Measurements from ENCODE around the gene FAM222B.

The FAM222B gene

DNA sequence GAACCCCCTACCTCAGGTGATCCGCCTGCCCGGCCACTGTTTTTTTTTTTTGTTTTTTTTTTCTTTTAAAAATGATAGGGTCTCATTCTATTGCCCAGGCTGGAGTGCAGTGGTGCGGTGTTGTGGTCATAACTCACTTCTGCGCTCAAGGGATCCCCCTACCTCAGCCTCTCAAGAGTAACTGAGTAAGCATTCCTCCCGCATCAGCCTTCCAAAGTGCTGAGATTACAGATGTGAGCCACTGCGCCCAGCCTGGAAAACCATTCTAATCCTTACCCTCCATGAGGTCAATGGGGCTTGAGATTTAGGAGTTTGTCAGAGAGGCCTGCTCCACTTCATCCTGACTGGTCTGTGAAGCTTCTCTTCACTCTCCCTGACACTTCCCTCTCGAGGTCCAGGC lies 24.7 kb upstream of the FAM222B start:
- Histone ChIP-seq H3K27me3 (ENCODE audit: insufficient read depth, low read length) (no peaks in the 10 kb centered on the region), H3K9ac (ENCODE audit: low read depth, low read length) (no peak overlapping the region), H3K9me3 (ENCODE audit: insufficient read depth, low read depth, low read length) (no peaks in the 10 kb centered on the region), H3K27ac (ENCODE audit: low read depth, low read length) (no peak overlapping the region), H3K36me3 (ENCODE audit: insufficient read depth, low read length) (no peaks in the 10 kb centered on the region), H3K4me3 (ENCODE audit: low read length) (no peak overlapping the region), H3K4me1 (ENCODE audit: insufficient read depth, low read length) (peaks cover 9% of the 10 kb centered on the region)
- WGBS: 98% methylated on average over 6 of the region's 7 CpGs

DNA sequence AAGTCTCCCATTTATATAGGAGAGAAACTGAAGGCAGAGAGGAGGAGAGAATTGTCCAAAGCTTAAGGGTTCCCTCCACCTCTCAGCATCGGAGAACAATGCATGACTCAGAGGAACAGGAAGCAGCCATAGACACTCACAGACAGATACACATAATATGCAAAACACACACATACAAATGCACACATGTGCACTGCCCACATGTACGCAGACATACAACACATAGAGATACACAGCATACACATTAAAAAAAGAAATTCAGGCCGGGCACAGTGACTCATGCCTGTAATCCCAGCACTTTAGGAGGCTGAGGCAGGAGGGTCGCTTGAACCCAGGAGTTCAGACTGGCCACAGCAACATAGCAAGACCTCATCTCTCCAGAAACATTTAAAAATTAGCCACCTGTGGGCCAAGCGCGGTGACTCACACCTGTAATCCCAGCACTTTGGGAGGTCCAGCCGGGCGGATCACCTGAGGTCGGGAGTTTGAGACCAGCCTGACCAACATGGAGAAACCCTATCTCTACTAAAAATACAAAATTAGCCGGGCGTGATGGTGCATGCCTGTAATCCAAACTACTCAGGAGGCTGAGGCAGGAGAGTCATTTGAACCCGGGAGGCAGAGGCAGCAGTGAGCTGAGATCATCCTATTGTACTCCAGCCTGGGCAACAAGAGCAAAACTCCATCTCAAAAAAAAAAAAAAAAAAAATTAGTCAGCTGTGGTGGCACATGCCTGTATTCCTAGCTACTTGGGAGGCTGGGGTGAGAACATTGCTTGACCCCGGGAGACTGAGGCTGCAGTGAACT lies 23.6 kb upstream of the FAM222B start:
- Histone ChIP-seq H3K9ac (ENCODE audit: low read depth, low read length) (no peak overlapping the region), H3K9me3 (ENCODE audit: insufficient read depth, low read depth, low read length) (no peaks in the 10 kb centered on the region), H3K4me1 (ENCODE audit: insufficient read depth, low read length) (peaks cover 14% of the 10 kb centered on the region), H3K4me3 (ENCODE audit: low read length) (no peak overlapping the region), H3K27me3 (ENCODE audit: insufficient read depth, low read length) (no peaks in the 10 kb centered on the region), H3K27ac (ENCODE audit: low read depth, low read length) (no peak overlapping the region), H3K36me3 (ENCODE audit: insufficient read depth, low read length) (0 out of 2 replicates have a peak, but pooled peaks cover 4% of the 10 kb centered on the region)
- WGBS: 94% methylated on average over 13 of the region's 13 CpGs

- no peak overlapping the region for H3K27ac ChIP-seq (ENCODE audit: low read depth, low read length)
- H3K4me1 ChIP-seq (ENCODE audit: insufficient read depth, low read length): peaks cover 14% of the 10 kb centered on the region
- H3K9ac ChIP-seq (ENCODE audit: low read depth, low read length): peak overlapping the region; percentile 16; the same call in 1 of the 2 replicates
- no peaks in the 10 kb centered on the region for H3K9me3 ChIP-seq (ENCODE audit: insufficient read depth, low read depth, low read length)
- no peak overlapping the region for H3K4me3 ChIP-seq (ENCODE audit: low read length)
- H3K36me3 ChIP-seq (ENCODE audit: insufficient read depth, low read length): peaks cover 10% of the 10 kb centered on the region
- WGBS: 84% methylated on average over 11 of the region's 11 CpGs
- H3K27me3 ChIP-seq (ENCODE audit: insufficient read depth, low read length): no peaks in the 10 kb centered on the region
Observed at GRCh38 chr17:28864991-28865849, 22.6 kb upstream of the FAM222B start.

DNA sequence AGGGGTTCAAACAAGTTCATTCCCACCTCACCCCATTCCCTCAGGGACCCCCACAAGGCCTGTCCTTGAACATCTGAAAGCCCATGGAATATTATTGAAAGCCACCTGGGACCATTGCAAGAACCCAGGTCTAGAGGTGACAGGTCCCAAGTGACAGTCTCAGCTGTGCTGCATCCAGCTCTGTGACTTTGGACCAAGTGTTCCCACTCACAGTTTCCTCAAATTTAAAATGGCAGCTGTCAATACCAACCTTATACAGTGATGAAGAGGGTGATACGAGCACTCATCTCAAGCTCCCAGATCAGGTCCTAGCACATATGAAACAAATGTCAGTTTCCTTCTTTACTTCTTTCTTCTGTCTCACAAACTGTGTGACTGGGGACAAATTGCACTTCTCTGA lies 21.4 kb upstream of the FAM222B start:
- H3K27me3 ChIP-seq (ENCODE audit: insufficient read depth, low read length): no peaks in the 10 kb centered on the region
- H3K9ac ChIP-seq (ENCODE audit: low read depth, low read length): no peak overlapping the region
- peaks cover 14% of the 10 kb centered on the region for H3K4me1 ChIP-seq (ENCODE audit: insufficient read depth, low read length)
- no peak overlapping the region for H3K4me3 ChIP-seq (ENCODE audit: low read length)
- no peak overlapping the region for H3K27ac ChIP-seq (ENCODE audit: low read depth, low read length)
- 93% methylated on average over 1 of the region's 1 CpG for WGBS
- peaks cover 15% of the 10 kb centered on the region for H3K36me3 ChIP-seq (ENCODE audit: insufficient read depth, low read length)
- no peaks in the 10 kb centered on the region for H3K9me3 ChIP-seq (ENCODE audit: insufficient read depth, low read depth, low read length)

DNA sequence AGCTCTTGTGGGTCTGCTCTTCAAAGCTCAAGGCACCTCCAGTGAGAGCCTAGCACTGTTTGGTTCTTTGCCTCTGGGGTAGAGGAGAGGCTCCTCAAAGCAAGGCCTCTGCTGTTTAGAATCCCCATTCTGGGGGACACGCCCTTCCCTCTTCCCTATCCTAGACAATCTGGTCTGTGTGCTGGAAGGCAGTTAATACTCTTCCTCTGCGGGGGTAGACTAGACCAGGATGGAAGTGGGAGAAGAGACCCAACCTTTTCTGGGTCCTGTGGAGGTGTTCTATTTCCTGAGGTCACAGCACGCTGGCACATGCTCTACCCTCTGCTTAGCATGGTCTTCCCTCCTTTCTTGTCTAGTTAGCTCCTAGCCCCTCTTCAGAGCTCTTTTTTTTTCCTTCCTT lies 20.0 kb upstream of the FAM222B start:
- Histone ChIP-seq H3K36me3 (ENCODE audit: insufficient read depth, low read length) (peaks cover 29% of the 10 kb centered on the region), H3K27ac (ENCODE audit: low read depth, low read length) (no peak overlapping the region), H3K4me3 (ENCODE audit: low read length) (no peak overlapping the region), H3K9ac (ENCODE audit: low read depth, low read length) (no peak overlapping the region), H3K27me3 (ENCODE audit: insufficient read depth, low read length) (no peaks in the 10 kb centered on the region), H3K9me3 (ENCODE audit: insufficient read depth, low read depth, low read length) (no peaks in the 10 kb centered on the region), H3K4me1 (ENCODE audit: insufficient read depth, low read length) (peaks cover 14% of the 10 kb centered on the region)
- 94% methylated on average over 3 of the region's 3 CpGs for WGBS

DNA sequence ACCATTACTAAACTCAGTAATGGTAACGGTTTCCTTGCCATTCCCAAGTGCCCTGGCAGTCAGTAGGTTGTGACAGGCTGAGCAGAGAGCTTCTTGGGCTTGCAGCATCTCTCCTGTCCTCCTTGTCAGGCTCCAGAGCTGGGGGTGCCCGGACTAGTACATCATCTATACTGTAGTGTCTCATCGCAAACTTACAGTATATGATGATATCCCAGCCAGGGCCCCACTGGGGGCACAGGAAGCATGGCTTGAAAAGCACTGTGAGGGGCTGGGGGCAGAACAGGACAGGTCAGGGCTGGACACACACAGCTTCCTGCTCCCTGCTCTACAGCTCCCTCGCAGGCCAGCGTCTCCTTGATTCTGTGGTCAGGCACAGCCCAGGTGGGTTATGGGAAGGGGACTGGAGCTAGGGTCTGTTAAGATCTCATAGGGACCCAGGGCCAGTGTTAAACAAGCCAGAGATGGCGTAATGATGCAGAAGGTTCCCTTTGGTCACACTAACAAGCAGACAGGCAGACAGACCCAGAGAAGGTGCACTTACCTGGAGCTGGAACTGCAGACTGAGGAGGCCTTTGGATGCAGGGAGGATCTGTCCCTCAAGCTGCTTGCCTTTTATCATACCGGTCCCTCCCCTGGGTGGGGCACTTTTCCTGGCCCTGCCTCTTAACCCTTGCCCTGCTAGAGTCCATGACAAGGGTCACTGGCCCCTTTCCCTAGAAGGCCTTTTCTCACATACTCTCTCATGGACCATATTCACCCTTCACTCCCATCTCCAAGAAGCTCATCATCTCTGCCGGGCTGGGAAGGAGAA lies 19.0 kb upstream of the FAM222B start:
- H3K9me3 ChIP-seq (ENCODE audit: insufficient read depth, low read depth, low read length): no peaks in the 10 kb centered on the region
- H3K27me3 ChIP-seq (ENCODE audit: insufficient read depth, low read length): no peaks in the 10 kb centered on the region
- peaks cover 32% of the 10 kb centered on the region for H3K36me3 ChIP-seq (ENCODE audit: insufficient read depth, low read length)
- peaks cover 14% of the 10 kb centered on the region for H3K4me1 ChIP-seq (ENCODE audit: insufficient read depth, low read length)
- WGBS: 76% methylated on average over 8 of the region's 8 CpGs
- H3K27ac ChIP-seq (ENCODE audit: low read depth, low read length): no peak overlapping the region
- no peak overlapping the region for H3K9ac ChIP-seq (ENCODE audit: low read depth, low read length)
- H3K4me3 ChIP-seq (ENCODE audit: low read length): no peak overlapping the region; the same call in 1 of the 2 replicates

DNA sequence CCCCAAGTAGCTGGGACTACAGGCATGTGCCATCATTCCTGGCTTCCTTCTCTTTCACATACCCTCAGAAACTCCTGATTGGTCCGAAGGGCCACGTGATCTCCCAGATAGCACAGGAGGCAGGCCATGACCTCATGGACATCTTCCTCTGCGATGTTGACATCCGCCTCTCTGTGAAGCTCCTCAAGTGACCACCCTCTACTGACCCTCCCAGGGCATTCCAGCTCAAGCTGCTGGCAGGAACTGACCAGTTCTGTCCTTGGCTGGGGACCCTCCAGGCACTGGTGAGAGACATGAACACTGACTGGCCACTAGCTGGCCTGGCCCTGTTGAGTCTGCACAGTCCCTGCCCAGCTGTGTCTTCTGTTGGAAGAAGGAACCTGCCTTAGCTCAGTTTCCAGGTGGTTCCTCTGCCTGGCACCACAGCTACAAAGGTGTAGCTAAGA lies 17.8 kb upstream of the FAM222B start:
- peaks cover 37% of the 10 kb centered on the region for H3K36me3 ChIP-seq (ENCODE audit: insufficient read depth, low read length)
- WGBS: 92% methylated on average over 4 of the region's 4 CpGs
- H3K4me3 ChIP-seq (ENCODE audit: low read length): no peak overlapping the region
- no peaks in the 10 kb centered on the region for H3K27me3 ChIP-seq (ENCODE audit: insufficient read depth, low read length)
- H3K9me3 ChIP-seq (ENCODE audit: insufficient read depth, low read depth, low read length): no peaks in the 10 kb centered on the region
- H3K27ac ChIP-seq (ENCODE audit: low read depth, low read length): no peak overlapping the region
- peaks cover 10% of the 10 kb centered on the region; the same call in 1 of the 2 replicates for H3K4me1 ChIP-seq (ENCODE audit: insufficient read depth, low read length)
- H3K9ac ChIP-seq (ENCODE audit: low read depth, low read length): no peak overlapping the region

GRCh38 chr17:28858801-28859355 lies 16.3 kb upstream of the FAM222B start:
- Histone ChIP-seq H3K27ac (ENCODE audit: low read depth, low read length) (no peak overlapping the region), H3K36me3 (ENCODE audit: insufficient read depth, low read length) (peaks cover 37% of the 10 kb centered on the region), H3K9me3 (ENCODE audit: insufficient read depth, low read depth, low read length) (no peaks in the 10 kb centered on the region), H3K9ac (ENCODE audit: low read depth, low read length) (no peak overlapping the region), H3K27me3 (ENCODE audit: insufficient read depth, low read length) (no peaks in the 10 kb centered on the region), H3K4me1 (ENCODE audit: insufficient read depth, low read length) (0 out of 2 replicates have a peak, but pooled peaks cover 5% of the 10 kb centered on the region), H3K4me3 (ENCODE audit: low read length) (no peak overlapping the region)
- WGBS: 69% methylated on average over 2 of the region's 2 CpGs

DNA sequence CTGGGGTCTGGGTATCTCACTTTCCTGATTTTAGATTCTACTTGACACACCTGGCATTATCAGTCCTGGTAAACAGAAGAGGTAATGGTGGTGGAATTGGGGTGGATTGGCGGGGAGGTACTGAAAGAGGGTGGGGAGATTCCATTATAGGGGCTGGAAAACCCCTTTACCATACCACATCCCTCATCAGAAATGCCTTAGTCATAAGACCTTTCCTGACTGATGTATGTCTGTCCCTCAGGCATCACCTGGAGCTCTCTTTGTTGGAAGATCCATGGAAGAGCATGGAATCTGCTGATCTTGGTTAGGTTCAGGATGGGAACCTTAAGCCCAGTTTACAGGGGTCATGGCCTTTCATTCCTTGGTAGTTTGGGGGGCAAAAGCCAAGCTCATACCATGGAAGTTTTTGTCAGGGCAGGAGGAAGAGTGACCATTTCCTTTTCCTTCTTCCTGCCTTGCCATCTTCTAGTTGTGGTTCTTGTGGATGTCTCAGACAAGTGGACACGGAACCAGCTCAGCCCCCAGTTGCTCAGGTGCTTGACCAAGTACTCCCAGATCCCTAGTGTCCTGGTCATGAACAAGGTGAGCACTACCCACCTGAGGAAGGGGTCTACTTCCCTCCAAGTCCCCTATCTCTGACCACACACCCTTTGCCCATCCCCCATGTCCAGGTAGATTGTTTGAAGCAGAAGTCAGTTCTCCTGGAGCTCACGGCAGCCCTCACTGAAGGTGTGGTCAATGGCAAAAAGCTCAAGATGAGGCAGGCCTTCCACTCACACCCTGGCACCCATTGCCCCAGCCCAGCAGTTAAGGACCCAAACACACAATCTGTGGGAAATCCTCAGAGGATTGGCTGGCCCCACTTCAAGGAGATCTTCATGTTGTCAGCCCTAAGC lies 15.6 kb upstream of the FAM222B start:
- WGBS: 96% methylated on average over 2 of the region's 3 CpGs
- H3K9ac ChIP-seq (ENCODE audit: low read depth, low read length): no peak overlapping the region

More for the DNA sequence above, 15.6 kb upstream of the FAM222B start:
- Histone ChIP-seq H3K9me3 (ENCODE audit: insufficient read depth, low read depth, low read length) (no peaks in the 10 kb centered on the region), H3K27me3 (ENCODE audit: insufficient read depth, low read length) (no peaks in the 10 kb centered on the region), H3K27ac (ENCODE audit: low read depth, low read length) (no peak overlapping the region), H3K36me3 (ENCODE audit: insufficient read depth, low read length) (peaks cover 37% of the 10 kb centered on the region), H3K4me3 (ENCODE audit: low read length) (no peak overlapping the region), H3K4me1 (ENCODE audit: insufficient read depth, low read length) (0 out of 2 replicates have a peak, but pooled peaks cover 5% of the 10 kb centered on the region)

Measured in HUES64 (cell line).